Aorta (tissue), 5 donors: ENCODE results near the gene NDST3. TPM values are rescaled to one million over a fixed set of nuclear protein-coding genes. Genes with fewer than 3 reads are reported as not detected.

Experiments used
- ATAC-seq: fragments of 200-7000 bp; cut with Tn5 transposase; one replicate; pipeline ENCODE4 v1.9.1; 2022; ENCODE audit warnings: moderate library complexity; ENCODE audit not compliant: low FRiP score
- DNase-seq, 2 donors: peaks; one replicate each; pipeline ENCODE4 v3.0.0-alpha.2; 2020
- H3K27ac ChIP-seq, 2 donors: one replicate each; pipeline ENCODE4 v1.5.1; 2013; ENCODE audit warnings: low read length in 2 of 2, mild to moderate bottlenecking in 2 of 2, moderate library complexity in 2 of 2, control low read depth in 1 of 2, inconsistent platforms in 1 of 2, low read depth in 1 of 2
- H3K27me3 ChIP-seq, 2 donors: one replicate each; pipeline ENCODE4 v1.6.1; 2013; ENCODE audit warnings: control low read depth in 1 of 2, low read length in 1 of 2, mild to moderate bottlenecking in 1 of 2, moderate library complexity in 1 of 2; ENCODE audit not compliant: insufficient read depth in 2 of 2, control insufficient read depth in 1 of 2
- H3K36me3 ChIP-seq, 2 donors: one replicate each; pipeline ENCODE4 v1.6.1; 2013; ENCODE audit warnings: control low read depth in 1 of 2, low read length in 1 of 2, mild to moderate bottlenecking in 1 of 2; ENCODE audit not compliant: insufficient read depth in 2 of 2, control insufficient read depth in 1 of 2
- H3K4me1 ChIP-seq, 2 donors: one replicate each; pipeline ENCODE4 v1.6.1; 2013; ENCODE audit warnings: low read length in 2 of 2, control low read depth in 1 of 2, mild to moderate bottlenecking in 1 of 2, moderate library complexity in 1 of 2; ENCODE audit not compliant: insufficient read depth in 2 of 2, control insufficient read depth in 1 of 2
- H3K4me3 ChIP-seq, 2 donors: one replicate each; pipeline ENCODE4 v1.5.1; 2013; ENCODE audit warnings: low read length in 2 of 2, control low read depth in 1 of 2, mild to moderate bottlenecking in 1 of 2
- H3K9me3 ChIP-seq: one replicate; pipeline ENCODE4 v1.6.1; 2013; ENCODE audit warnings: mild to moderate bottlenecking, low read length; ENCODE audit not compliant: control insufficient read depth
- WGBS, 2 donors: extraction: QIAGEN DNeasy Blood & Tissue Kit; methylation state at CpG; one replicate each; pipeline ENCODE4 v1.1.7; 2013; 5-methylcytosine and 5-hydroxymethylcytosine counted together
- intact Hi-C, 2 donors: fragments of 100-400 bp; cut with DNase I; formaldehyde crosslinking; loops; one replicate each; pipeline versions ENCODE4 v1.14.2 to v1.15.0; 2022
- polyA plus RNA-seq, 2 donors: library from polyadenylated mRNA; stranded (reverse); fragments of 200-250 nt; gene quantifications; one replicate each; pipeline ENCODE4 v1.2.3, GENCODE V29; 2013
- total RNA-seq, 2 donors: library from RNA; stranded (reverse); fragmentation: NEBNext Ultra II Directional; extraction: Animal tissue kit (Norgen Biotek cat#: 25700); gene quantifications; one replicate each; pipeline ENCODE4 v1.2.1, GENCODE V29; 2021
- donor health status: healthy with polysubstance abuse.
- donor health status: Bipolar disorder and iron deficiency.
- donor health status: DM: no; HTN: no; CAD: no.
- donor health status: DM: no; HTN: no; CAD: no.
- donor health status: DM: yes; HTN: yes; CAD: no.

The NDST3 gene
- total and polyA plus RNA-seq, 4 donors: not detected

- WGBS, 2 donors: 35 to 36% methylated on average over 2 of the region's 2 CpGs
- intact Hi-C loops: loop anchor here in 1 of 2 donors (10.0 kb wide), 1 partner anchor 75 kb away; the partner anchor contains the start of gene PRSS12
Measured at GRCh38 chr4:118279920-118280432, 245.7 kb downstream of the NDST3 start.

GRCh38 chr4:118280501-118281218 lies 246.4 kb downstream of the NDST3 start:
- no peak for DNase-seq
- no peak overlapping the region for H3K4me3 ChIP-seq
- H3K27ac ChIP-seq: no peak overlapping the region
- no peaks in the 10 kb centered on the region for H3K36me3 ChIP-seq
- ATAC-seq: no peak
- intact Hi-C loops: loop anchor here in 1 of 2 donors (10.0 kb wide), 1 partner anchor 74 kb away; the partner anchor contains the start of gene PRSS12
- WGBS, 2 donors: 1 to 15% methylated on average over 2 of the region's 2 CpGs
- H3K9me3 ChIP-seq: no peaks in the 10 kb centered on the region
- H3K4me1 ChIP-seq: no peaks in the 10 kb centered on the region
- H3K27me3 ChIP-seq: no peaks in the 10 kb centered on the region

More at GRCh38 chr4:118279920-118280432, 245.7 kb downstream of the NDST3 start:
- no peak for ATAC-seq
- no peaks in the 10 kb centered on the region for H3K9me3 ChIP-seq
- H3K36me3 ChIP-seq: no peaks in the 10 kb centered on the region
- H3K4me1 ChIP-seq: no peaks in the 10 kb centered on the region
- H3K27me3 ChIP-seq: no peaks in the 10 kb centered on the region
- H3K27ac ChIP-seq: no peak overlapping the region
- DNase-seq: no peak
- H3K4me3 ChIP-seq: peak overlapping the region; percentile 45 to 79

- 20 to 21% methylated on average over 9 of the region's 9 CpGs for WGBS, 2 donors
- H3K27ac ChIP-seq: no peak overlapping the region
- intact Hi-C loops: loop anchor here in 1 of 2 donors (10.0 kb wide), 1 partner anchor 73 kb away; the partner anchor contains the start of gene PRSS12
- H3K9me3 ChIP-seq: no peaks in the 10 kb centered on the region
- no peaks in the 10 kb centered on the region for H3K4me1 ChIP-seq
- H3K4me3 ChIP-seq: no peak overlapping the region
- ATAC-seq (no peak), DNase-seq (no peak)
- H3K27me3 ChIP-seq: no peaks in the 10 kb centered on the region
- no peaks in the 10 kb centered on the region for H3K36me3 ChIP-seq
Measured at GRCh38 chr4:118281611-118282442, 247.5 kb downstream of the NDST3 start.

GRCh38 chr4:118282692-118283091 lies 248.4 kb downstream of the NDST3 start:
- Histone ChIP-seq H3K27me3 (no peaks in the 10 kb centered on the region), H3K4me1 (no peaks in the 10 kb centered on the region), H3K4me3 (no peak overlapping the region), H3K9me3 (no peaks in the 10 kb centered on the region), H3K27ac (no peak overlapping the region), H3K36me3 (no peaks in the 10 kb centered on the region)
- DNase-seq (no peak), ATAC-seq (no peak)
- intact Hi-C loops: loop anchor here in 1 of 2 donors (10.0 kb wide), 1 partner anchor 72 kb away; the partner anchor contains the start of gene PRSS12
- WGBS, 2 donors: 68 to 78% methylated on average over 4 of the region's 4 CpGs

- ATAC-seq (no peak), DNase-seq (no peak)
- H3K9me3 ChIP-seq: no peaks in the 10 kb centered on the region
- H3K4me3 ChIP-seq: no peak overlapping the region
- no peak overlapping the region for H3K27ac ChIP-seq
- no peaks in the 10 kb centered on the region for H3K4me1 ChIP-seq
- WGBS, 2 donors: 73 to 85% methylated on average over 3 of the region's 3 CpGs
- H3K27me3 ChIP-seq: no peaks in the 10 kb centered on the region
- intact Hi-C loops: loop anchor here in 1 of 2 donors (10.0 kb wide), 1 partner anchor 71 kb away; the partner anchor contains the start of gene PRSS12
- H3K36me3 ChIP-seq: no peaks in the 10 kb centered on the region
Measured at GRCh38 chr4:118284169-118284568, 249.9 kb downstream of the NDST3 start.

- intact Hi-C loops: loop anchor here in 1 of 2 donors (10.0 kb wide), 1 partner anchor 69 kb away; the partner anchor contains the start of gene PRSS12
- no peaks in the 10 kb centered on the region for H3K36me3 ChIP-seq
- ATAC-seq (no peak), DNase-seq (no peak)
- no peak overlapping the region for H3K4me3 ChIP-seq
- no peak overlapping the region for H3K27ac ChIP-seq
- no peaks in the 10 kb centered on the region for H3K4me1 ChIP-seq
- no peaks in the 10 kb centered on the region for H3K27me3 ChIP-seq
- no peaks in the 10 kb centered on the region for H3K9me3 ChIP-seq
- WGBS, 2 donors: 97 to 98% methylated on average over 4 of the region's 4 CpGs
Measured at GRCh38 chr4:118285931-118286330, 251.6 kb downstream of the NDST3 start.

- ATAC-seq: no peak
- DNase-seq: no peak
Measured at GRCh38 chr4:118286685-118287084, 252.4 kb downstream of the NDST3 start.

GRCh38 chr4:118287711-118288451 lies 253.6 kb downstream of the NDST3 start:
- ATAC-seq (no peak), DNase-seq (no peak)
- intact Hi-C loops: loop anchor here in 1 of 2 donors (10.0 kb wide), 1 partner anchor 67 kb away; the partner anchor contains the start of gene PRSS12
- H3K4me3 ChIP-seq: no peak overlapping the region
- H3K4me1 ChIP-seq: no peaks in the 10 kb centered on the region
- no peaks in the 10 kb centered on the region for H3K27me3 ChIP-seq
- H3K9me3 ChIP-seq: no peaks in the 10 kb centered on the region
- H3K36me3 ChIP-seq: no peaks in the 10 kb centered on the region
- WGBS, 2 donors: 82 to 86% methylated on average over 2 of the region's 2 CpGs
- no peak overlapping the region for H3K27ac ChIP-seq

More at GRCh38 chr4:118286685-118287084, 252.4 kb downstream of the NDST3 start:
- whole genome bisulfite sequencing, 2 donors: 92 to 93% methylated on average over 3 of the region's 3 CpGs
- H3K27ac ChIP-seq: no peak overlapping the region
- intact Hi-C loops: loop anchor here in 1 of 2 donors (10.0 kb wide), 1 partner anchor 68 kb away; the partner anchor contains the start of gene PRSS12
- H3K36me3 ChIP-seq: no peaks in the 10 kb centered on the region
- H3K4me3 ChIP-seq: no peak overlapping the region
- H3K4me1 ChIP-seq: no peaks in the 10 kb centered on the region
- H3K27me3 ChIP-seq: no peaks in the 10 kb centered on the region
- no peaks in the 10 kb centered on the region for H3K9me3 ChIP-seq
